Activated T-helper 2 cell treated with anti-CD3 and anti-CD28 coated beads, Interferon-gamma antibody, Interleukin-2, Interleukin-4, amounts not matched to agents 10 μg/mL and 5 μg/mL and 100 μg/mL, durations not matched to agents 14 hours and 24 hours and 36 hours (primary cell): ENCODE data around the gene UBA7. TPM values are rescaled to one million over a fixed set of nuclear protein-coding genes. Genes with fewer than 3 reads are reported as not detected.

ENCODE experiments used
- DNase-seq: peaks from one replicate; pipeline ENCODE4 v3.0.0; 2021; ENCODE audit warnings: low spot score
- H3K27ac Mint-ChIP-seq: one replicate; pipeline ENCODE4 v1.8.0; 2021; ENCODE audit warnings: mixed read lengths
- H3K27me3 Mint-ChIP-seq: one replicate; pipeline ENCODE4 v1.8.0; 2021; ENCODE audit warnings: low read depth, mixed read lengths
- H3K36me3 Mint-ChIP-seq: one replicate; pipeline ENCODE4 v1.8.0; 2021; ENCODE audit warnings: low read depth, mixed read lengths
- H3K4me1 Mint-ChIP-seq: one replicate; pipeline ENCODE4 v1.8.0; 2021; ENCODE audit warnings: low read depth, mixed read lengths
- H3K4me3 Mint-ChIP-seq: one replicate; pipeline ENCODE4 v1.8.0; 2021; ENCODE audit warnings: low read depth, mild to moderate bottlenecking, moderate library complexity, mixed read lengths
- H3K9me3 Mint-ChIP-seq: one replicate; pipeline ENCODE4 v1.8.0; 2021; ENCODE audit warnings: mixed read lengths
- intact Hi-C: fragments of 100-400 bp; cut with micrococcal nuclease; formaldehyde crosslinking; loops from one replicate; pipeline ENCODE4 v1.15.1; 2023
- total RNA-seq: library from RNA; stranded (reverse); gene quantifications from 2 replicates; pipeline ENCODE4 v1.2.3, GENCODE V29; 2022

Gene UBA7
- total RNA-seq, 1 donor from 2014 or later: 92.0 TPM

DNA sequence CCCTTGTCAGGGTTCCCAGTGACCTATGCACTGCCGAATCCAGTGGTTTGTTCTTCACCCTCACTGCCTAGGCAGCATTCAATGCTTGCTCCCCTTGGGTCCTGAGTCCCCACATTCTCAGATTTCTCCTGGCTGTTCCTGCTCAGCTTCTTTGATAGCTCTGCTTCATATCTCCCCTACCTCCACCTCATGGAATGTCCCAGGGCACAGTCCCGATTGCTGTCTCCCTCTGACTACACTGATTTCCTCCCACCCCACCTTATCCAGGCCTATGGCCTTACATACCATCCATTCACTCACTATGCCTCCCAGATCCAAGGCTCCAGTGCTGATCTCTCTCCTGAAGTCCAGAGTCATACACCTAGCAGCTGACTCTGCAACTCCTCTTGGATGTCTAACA lies 12.6 kb downstream of the UBA7 start:
- H3K27me3 Mint-ChIP-seq: peaks cover 19% of the 10 kb centered on the region
- DNase-seq: no peak
- H3K36me3 Mint-ChIP-seq: peaks cover 5% of the 10 kb centered on the region
- intact Hi-C loops: no loop called here
- no peak overlapping the region for H3K4me3 Mint-ChIP-seq
- H3K27ac Mint-ChIP-seq: no peak overlapping the region
- H3K9me3 Mint-ChIP-seq: no peaks in the 10 kb centered on the region
- H3K4me1 Mint-ChIP-seq: peaks cover 11% of the 10 kb centered on the region

DNA sequence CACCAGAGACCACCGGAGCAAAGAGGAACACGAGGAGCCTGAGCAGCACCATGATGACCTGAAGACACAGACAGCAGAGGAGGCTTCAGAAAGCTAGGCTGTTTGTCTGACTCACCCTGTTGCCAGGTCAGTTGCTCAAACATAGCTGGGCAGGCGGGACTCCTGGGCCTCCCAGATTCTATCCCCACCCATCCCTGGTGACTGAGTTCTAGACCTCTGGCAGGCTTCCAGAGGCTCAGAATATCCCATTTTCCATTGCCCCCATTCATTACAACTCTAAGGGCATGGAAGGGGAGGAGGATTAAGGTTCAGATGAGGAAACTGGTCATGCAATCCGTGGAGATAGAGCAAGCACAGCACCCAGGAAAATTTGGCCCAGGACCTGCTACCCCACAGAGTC lies 14.0 kb downstream of the UBA7 start, which contains the start of gene CDHR4:
Gene CDHR4 (minus strand): TSS at position 113 of the 400 bp plus-strand sequence. CDS start 61 bp downstream, at position 52.
- Mint-ChIP-seq H3K27me3 (peaks cover 19% of the 10 kb centered on the region), H3K4me3 (no peak within 1 kb of the TSS), H3K27ac (no peak within 1 kb of the TSS), H3K36me3 (no peaks in the 10 kb centered on the region), H3K4me1 (peaks cover 7% of the 10 kb centered on the region), H3K9me3 (no peaks in the 10 kb centered on the region)
- no peak for DNase-seq
- intact Hi-C loops: no loop called here

DNA sequence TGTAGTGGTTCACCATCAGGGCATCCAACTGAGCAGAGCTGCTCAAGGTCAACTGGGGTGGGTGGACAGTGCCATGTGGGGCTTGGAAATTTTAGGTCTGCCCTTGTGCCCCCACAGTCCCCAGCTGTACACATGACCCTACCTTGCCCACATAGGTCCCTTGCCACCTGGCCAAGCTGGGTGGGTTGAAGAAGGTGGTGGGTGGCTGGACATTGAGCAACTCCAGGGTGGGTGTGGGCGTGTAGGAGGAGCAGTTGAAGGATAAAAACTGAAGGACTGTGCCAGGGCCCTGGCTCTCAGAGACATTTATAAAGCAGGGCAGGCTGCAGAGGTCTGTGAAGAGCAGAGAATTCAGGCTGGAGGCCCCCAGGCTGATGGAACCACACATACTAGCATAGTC lies 14.6 kb downstream of the UBA7 start:
- no peak for DNase-seq
- Mint-ChIP-seq H3K4me3 (no peak overlapping the region), H3K4me1 (peaks cover 7% of the 10 kb centered on the region), H3K27ac (no peak overlapping the region), H3K9me3 (no peaks in the 10 kb centered on the region), H3K36me3 (no peaks in the 10 kb centered on the region), H3K27me3 (peaks cover 18% of the 10 kb centered on the region)
- intact Hi-C loops: no loop called here

DNA sequence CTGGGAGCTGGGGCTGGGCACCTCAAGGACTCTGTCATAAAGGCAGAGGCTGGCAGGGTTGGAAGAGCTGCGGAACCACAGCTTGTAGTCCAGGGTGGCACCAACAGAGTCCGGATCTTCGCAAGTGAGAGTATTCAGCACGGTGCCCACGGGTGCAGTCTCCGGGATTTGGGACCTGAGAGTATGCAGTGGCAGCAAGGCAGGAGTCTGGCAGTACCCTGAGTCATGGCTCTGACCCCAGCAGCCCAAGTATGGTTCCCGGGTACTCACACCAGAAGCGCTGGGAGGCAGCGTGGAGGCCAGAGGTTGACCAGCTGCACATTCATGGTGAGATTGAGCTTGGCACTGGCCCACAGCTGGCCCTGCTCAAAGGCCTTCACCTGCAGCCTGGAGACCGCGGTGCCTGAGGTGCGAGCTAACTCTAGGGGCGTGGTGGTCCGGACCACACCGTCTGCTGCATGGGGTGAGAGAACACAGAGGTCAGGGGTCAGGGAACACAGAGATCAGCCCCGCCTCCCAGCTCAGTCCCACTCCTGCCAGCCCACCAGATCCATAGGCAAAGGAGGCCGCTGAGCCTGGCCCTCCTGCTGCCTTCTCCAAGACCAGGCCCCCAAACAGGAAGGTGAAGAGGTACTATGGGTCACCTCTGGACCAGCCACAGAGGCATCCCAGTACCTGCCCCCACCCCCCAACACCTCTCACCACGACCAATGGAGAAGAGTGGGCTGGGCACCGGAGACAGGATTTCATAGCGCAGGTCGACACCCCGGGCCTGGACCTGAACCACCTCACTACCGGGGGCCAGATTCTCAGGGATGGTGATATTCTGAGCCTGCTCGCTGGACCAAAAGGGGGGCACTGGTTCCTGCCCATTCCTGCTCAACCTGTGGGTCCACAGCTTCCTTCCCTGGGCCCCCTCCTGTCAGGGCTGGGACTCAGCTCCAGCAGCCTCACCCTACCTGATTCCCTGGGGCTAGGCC lies 18.5 kb downstream of the UBA7 start:
- peaks cover 1% of the 10 kb centered on the region for H3K27me3 Mint-ChIP-seq
- no peak overlapping the region for H3K4me3 Mint-ChIP-seq
- H3K27ac Mint-ChIP-seq: no peak overlapping the region

DNA sequence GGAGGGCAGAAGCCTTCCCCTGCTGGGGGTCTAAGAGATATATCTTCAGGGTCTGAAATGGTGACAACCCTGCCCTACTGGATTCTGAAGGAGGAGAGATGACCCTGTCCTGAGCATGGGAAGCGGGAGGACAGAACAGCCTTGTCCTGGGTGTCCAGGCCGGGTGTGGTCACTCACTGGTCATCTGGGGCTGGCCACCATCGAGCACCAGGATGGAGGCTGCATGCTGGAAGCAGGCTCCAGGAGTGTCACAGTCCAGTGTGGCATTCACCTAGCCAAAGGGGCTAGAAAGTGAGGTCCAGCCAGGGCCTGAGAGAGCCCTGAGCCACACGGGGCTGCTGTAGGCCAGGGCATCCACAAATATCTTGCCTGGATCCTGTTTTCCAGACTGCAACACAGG lies 19.3 kb downstream of the UBA7 start:
- no peak for DNase-seq
- Mint-ChIP-seq H3K4me1 (peaks cover 2% of the 10 kb centered on the region), H3K9me3 (no peaks in the 10 kb centered on the region), H3K27me3 (peaks cover 1% of the 10 kb centered on the region), H3K4me3 (no peak overlapping the region), H3K36me3 (no peaks in the 10 kb centered on the region), H3K27ac (no peak overlapping the region)
- intact Hi-C loops: no loop called here

More for the DNA sequence above, 18.5 kb downstream of the UBA7 start:
- Mint-ChIP-seq H3K9me3 (no peaks in the 10 kb centered on the region), H3K4me1 (no peaks in the 10 kb centered on the region), H3K36me3 (no peaks in the 10 kb centered on the region)
- DNase-seq: no peak
- intact Hi-C loops: no loop called here

DNA sequence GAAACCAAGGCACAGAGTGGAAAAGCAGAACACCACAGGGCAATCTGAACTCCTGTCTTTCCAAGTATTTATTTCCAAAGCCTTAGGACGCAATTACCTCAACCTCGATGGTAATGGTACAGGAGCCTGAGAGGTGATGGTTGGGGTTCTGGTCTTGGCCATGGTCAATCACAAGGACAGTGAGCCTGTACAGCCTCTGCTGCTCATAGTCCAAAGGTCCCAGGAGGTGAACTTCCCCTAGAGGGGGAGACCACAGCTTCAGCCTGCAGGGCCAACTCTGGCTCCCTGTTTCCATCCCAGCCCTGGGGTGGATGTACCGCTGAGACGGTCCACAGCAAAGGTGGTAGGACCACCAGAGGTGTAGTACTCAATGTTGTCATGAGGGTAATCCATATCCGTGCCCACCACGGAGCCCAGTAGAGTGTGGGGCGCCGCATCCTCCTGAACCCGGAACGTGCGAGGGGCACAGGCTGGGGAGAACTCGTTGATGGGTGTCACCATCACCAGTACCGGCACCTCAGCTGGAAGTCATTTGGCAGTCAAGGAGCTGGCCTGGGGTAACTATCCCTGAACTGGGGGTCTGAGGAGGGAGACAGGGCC lies 20.2 kb downstream of the UBA7 start:
- H3K27ac Mint-ChIP-seq: no peak overlapping the region

DNA sequence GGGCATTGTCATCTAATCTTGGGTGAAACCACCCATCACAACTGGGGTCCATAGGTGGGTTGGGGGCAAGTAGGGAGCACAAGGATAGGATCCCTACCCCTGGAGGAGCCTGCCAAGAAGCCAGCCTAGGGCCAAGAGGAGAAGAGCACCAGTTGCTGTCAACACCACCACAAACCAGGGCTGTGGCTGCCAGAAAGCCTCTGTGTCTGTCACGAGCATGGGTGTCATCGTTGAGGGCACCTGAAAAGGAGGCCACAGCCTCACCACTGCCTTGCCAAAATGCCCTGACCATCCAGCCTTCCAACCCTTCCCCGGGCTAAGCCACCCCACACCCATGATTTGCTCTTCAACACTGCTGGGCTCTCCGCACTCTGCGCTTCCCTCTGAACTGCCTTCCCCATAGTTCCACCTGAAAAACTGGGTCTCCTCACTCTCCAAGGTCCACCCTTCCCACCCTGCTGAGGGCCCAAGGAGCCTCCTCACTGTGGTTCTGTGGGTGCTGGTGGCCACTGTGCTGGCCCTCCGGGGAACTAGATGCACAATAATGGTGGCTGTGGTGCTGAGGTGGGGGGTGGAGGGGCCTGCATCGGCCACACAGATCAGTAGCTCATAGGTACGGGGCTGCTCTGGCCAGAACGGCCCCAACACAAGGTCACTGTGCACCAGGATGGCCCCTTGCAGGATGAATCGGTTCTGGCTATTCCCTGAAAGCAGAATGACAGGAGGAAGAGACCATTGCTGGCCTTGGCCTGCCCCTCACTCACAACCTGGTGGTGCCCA lies 21.2 kb downstream of the UBA7 start:
- H3K27me3 Mint-ChIP-seq: peaks cover 1% of the 10 kb centered on the region
- no peaks in the 10 kb centered on the region for H3K36me3 Mint-ChIP-seq
- intact Hi-C loops: no loop called here
- H3K9me3 Mint-ChIP-seq: no peaks in the 10 kb centered on the region
- no peak for DNase-seq
- H3K4me3 Mint-ChIP-seq: no peak overlapping the region
- H3K4me1 Mint-ChIP-seq: peaks cover 2% of the 10 kb centered on the region
- no peak overlapping the region for H3K27ac Mint-ChIP-seq

More for the DNA sequence above, 20.2 kb downstream of the UBA7 start:
- H3K4me3 Mint-ChIP-seq: no peak overlapping the region
- H3K27me3 Mint-ChIP-seq: peaks cover 1% of the 10 kb centered on the region
- DNase-seq: no peak
- no peaks in the 10 kb centered on the region for H3K9me3 Mint-ChIP-seq
- intact Hi-C loops: no loop called here
- H3K4me1 Mint-ChIP-seq: peaks cover 2% of the 10 kb centered on the region
- no peaks in the 10 kb centered on the region for H3K36me3 Mint-ChIP-seq

DNA sequence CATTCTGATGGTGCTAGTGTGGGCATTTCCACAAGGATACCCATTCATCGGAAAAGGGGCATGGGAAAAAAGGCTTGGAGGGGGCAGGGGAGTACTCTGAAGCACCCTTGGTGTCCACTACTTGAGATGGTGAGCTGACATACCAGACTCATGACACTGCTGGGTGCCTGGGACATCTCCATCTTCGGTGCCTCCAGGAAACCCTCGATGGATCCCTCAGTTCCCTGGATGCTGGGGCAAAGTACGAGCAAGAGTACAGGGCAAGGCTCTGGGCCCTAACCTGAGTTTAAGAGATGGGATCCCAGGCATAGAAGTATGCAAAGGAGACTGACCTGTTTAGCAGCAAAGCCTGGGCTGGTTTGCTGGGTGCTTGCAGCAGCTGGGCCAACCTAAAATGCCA lies 22.2 kb downstream of the UBA7 start:
- Mint-ChIP-seq H3K4me3 (no peak overlapping the region), H3K27ac (no peak overlapping the region)
- DNase-seq: no peak

GRCh38 chr3:49790626-49791411 lies 22.9 kb downstream of the UBA7 start:
- Mint-ChIP-seq H3K27ac (no peak overlapping the region), H3K4me1 (peaks cover 10% of the 10 kb centered on the region), H3K9me3 (no peaks in the 10 kb centered on the region), H3K27me3 (no peaks in the 10 kb centered on the region), H3K4me3 (no peak overlapping the region), H3K36me3 (peaks cover under 1% of the 10 kb centered on the region)
- intact Hi-C loops: no loop called here
- no peak for DNase-seq

More for the DNA sequence above, 22.2 kb downstream of the UBA7 start:
- H3K36me3 Mint-ChIP-seq: no peaks in the 10 kb centered on the region
- H3K27me3 Mint-ChIP-seq: no peaks in the 10 kb centered on the region
- H3K4me1 Mint-ChIP-seq: peaks cover 9% of the 10 kb centered on the region
- intact Hi-C loops: no loop called here
- H3K9me3 Mint-ChIP-seq: no peaks in the 10 kb centered on the region

DNA sequence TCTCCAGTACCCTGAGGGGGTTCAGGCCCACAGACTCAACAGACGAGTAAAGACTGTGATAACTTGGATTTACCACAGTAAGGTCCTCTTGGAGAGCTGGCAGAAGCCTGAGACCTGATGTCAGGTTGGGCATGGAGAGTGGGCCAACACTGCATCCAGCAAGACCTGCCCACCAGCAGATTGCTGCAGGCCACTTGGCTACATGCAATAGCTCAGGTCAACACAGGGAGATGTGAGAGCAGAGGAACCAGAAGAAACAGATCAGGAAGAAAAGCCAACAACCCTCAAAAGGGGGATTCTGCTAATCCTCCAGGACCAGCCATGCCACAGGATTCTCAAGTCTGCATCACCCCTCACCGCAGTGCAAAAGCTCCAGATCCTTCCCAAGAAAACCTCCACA lies 25.7 kb downstream of the UBA7 start:
- Mint-ChIP-seq H3K27ac (no peak overlapping the region), H3K9me3 (no peaks in the 10 kb centered on the region), H3K27me3 (no peaks in the 10 kb centered on the region), H3K4me3 (no peak overlapping the region), H3K36me3 (peaks cover 15% of the 10 kb centered on the region), H3K4me1 (peaks cover 17% of the 10 kb centered on the region)
- DNase-seq: no peak
- intact Hi-C loops: no loop called here

GRCh38 chr3:49787536-49787935 lies 26.2 kb downstream of the UBA7 start:
- intact Hi-C loops: loop anchor here (2.0 kb wide), 1 partner anchor 375 kb away; the partner anchor contains the start of gene TCTA
- Mint-ChIP-seq H3K36me3 (peaks cover 15% of the 10 kb centered on the region), H3K27ac (peak overlapping the region; percentile 95), H3K4me1 (peaks cover 17% of the 10 kb centered on the region), H3K27me3 (no peaks in the 10 kb centered on the region), H3K9me3 (no peaks in the 10 kb centered on the region), H3K4me3 (peak overlapping the region; percentile 90)
- DNase-seq: no peak

- peak overlapping the region; percentile 90 for H3K4me3 Mint-ChIP-seq
- peaks cover 15% of the 10 kb centered on the region for H3K36me3 Mint-ChIP-seq
- peak overlapping the region; percentile 95 for H3K27ac Mint-ChIP-seq
- intact Hi-C loops: loop anchor here (2.0 kb wide), 1 partner anchor 374 kb away; the partner anchor contains the start of gene TCTA
- H3K27me3 Mint-ChIP-seq: no peaks in the 10 kb centered on the region
- DNase-seq: no peak
- no peaks in the 10 kb centered on the region for H3K9me3 Mint-ChIP-seq
- H3K4me1 Mint-ChIP-seq: peaks cover 17% of the 10 kb centered on the region
Observed at GRCh38 chr3:49787182-49787464, 26.6 kb downstream of the UBA7 start.
